ENCODE data around the gene AMPH. TPM values are rescaled to one million over a fixed set of nuclear protein-coding genes. Genes with fewer than 3 reads are reported as not detected.

Gene AMPH
- total RNA-seq, 4 donors from 2014 or later = 1.9 to 8.9 (median 4.6) TPM

DNA sequence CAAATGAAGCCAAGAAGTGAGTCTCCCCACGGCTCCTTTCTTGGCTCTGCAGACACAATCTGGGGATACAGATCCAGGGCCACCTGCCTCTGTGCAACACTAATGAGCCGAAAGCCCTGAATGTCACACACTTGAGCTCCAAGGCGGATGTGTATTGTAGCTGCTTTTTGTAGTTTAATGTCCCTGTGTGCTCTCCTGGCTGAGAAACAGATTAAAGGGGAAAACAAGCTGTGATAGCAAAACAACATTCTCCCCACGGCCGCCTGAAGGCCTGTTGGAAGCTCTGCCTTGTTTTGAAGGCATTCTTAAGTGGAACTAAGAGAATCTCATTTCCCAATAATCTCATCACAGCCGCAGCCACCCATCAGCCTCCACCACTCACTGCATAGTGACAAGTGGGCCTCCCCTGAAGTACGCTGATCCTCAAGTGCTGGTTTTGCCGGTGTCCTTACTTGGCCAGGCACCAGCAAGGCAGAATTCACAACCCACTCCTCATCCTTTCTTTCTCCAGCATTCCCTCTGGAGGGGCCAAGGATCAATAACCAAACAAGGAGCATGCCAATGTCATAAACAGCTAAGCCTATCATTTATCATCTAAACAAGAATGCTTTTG is 44.4 kb upstream of the AMPH start:
- H3K27me3 ChIP-seq = no peaks in the 10 kb centered on the region
- no peak for DNase-seq
- intact Hi-C loops (cut with DNase I) = no loop called here
- H3K27ac ChIP-seq = no peak overlapping the region
- 30 to 32% methylated on average over 8 of the region's 8 CpGs for WGBS, 2 donors
- H3K4me1 ChIP-seq = no peaks in the 10 kb centered on the region
- no peaks in the 10 kb centered on the region for H3K9me3 ChIP-seq
- no peaks in the 10 kb centered on the region for H3K36me3 ChIP-seq
- no peak overlapping the region for H3K4me3 ChIP-seq (replicated peaks in 1 of 3)
- no peak for TF ChIP-seq POLR2A (IDR thresholded peaks at IDR 0.05)
- TF ChIP-seq, protein P1, sequence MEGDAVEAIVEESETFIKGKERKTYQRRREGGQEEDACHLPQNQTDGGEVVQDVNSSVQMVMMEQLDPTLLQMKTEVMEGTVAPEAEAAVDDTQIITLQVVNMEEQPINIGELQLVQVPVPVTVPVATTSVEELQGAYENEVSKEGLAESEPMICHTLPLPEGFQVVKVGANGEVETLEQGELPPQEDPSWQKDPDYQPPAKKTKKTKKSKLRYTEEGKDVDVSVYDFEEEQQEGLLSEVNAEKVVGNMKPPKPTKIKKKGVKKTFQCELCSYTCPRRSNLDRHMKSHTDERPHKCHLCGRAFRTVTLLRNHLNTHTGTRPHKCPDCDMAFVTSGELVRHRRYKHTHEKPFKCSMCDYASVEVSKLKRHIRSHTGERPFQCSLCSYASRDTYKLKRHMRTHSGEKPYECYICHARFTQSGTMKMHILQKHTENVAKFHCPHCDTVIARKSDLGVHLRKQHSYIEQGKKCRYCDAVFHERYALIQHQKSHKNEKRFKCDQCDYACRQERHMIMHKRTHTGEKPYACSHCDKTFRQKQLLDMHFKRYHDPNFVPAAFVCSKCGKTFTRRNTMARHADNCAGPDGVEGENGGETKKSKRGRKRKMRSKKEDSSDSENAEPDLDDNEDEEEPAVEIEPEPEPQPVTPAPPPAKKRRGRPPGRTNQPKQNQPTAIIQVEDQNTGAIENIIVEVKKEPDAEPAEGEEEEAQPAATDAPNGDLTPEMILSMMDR (IDR thresholded peaks at IDR 0.05) = no peak

DNA sequence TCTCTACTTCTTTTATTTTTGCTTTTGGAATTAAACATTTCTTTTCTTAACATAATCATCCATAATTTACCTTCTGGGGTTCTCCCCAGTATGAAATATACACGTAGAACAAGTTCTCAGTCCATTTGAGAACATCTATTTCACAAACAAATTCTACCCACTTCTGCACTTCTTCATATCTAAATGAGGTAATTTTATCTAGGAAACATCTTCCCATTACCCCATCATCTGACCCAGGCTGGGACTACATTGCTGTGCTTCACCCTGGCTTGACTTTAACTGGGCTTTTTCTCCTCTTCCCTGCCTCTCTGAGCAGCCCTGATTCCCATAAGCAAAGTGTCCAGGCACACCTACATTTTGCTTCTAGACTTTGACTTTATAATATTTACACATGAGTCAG is 43.3 kb upstream of the AMPH start:
- Histone ChIP-seq H3K9me3 (no peaks in the 10 kb centered on the region), H3K4me1 (no peaks in the 10 kb centered on the region), H3K36me3 (no peaks in the 10 kb centered on the region), H3K27me3 (no peaks in the 10 kb centered on the region), H3K27ac (no peak overlapping the region), H3K4me3 (replicated peaks in 1 of 3) (no peak overlapping the region)
- intact Hi-C loops (cut with DNase I) = no loop called here
- WGBS, 2 donors = 81 to 84% methylated on average over 1 of the region's 1 CpG
- no peak for DNase-seq
- TF ChIP-seq POLR2A (IDR thresholded peaks at IDR 0.05) = no peak
- TF ChIP-seq, protein P1 (IDR thresholded peaks at IDR 0.05) = no peak

DNA sequence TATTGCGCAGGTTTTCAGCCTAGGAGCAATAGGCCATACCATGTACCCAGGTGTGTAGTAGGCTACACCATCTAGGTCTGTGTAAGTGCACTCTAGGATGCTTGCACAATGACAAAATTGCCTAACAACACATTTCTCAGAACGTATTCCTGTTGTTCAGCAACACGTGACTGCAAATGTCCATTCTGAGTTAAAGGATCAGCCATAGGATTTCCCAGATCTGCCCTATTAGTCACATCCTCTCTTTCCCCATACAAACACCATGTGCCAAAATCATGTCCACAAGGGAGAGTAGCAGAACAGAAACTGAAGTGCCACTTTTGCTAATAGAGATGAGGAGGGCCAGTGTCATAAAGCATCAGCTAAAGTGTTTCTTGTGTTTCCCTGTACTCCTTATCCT is 42.6 kb upstream of the AMPH start:
- intact Hi-C loops (cut with DNase I) = no loop called here
- Histone ChIP-seq H3K4me3 (replicated peaks in 1 of 3) (no peak overlapping the region), H3K27me3 (no peaks in the 10 kb centered on the region), H3K36me3 (no peaks in the 10 kb centered on the region), H3K9me3 (no peaks in the 10 kb centered on the region), H3K27ac (no peak overlapping the region), H3K4me1 (no peaks in the 10 kb centered on the region)
- DNase-seq = no peak
- WGBS, 2 donors = 67 to 78% methylated on average over 3 of the region's 3 CpGs
- TF ChIP-seq, protein P1 (IDR thresholded peaks at IDR 0.05) = no peak
- no peak for TF ChIP-seq POLR2A (IDR thresholded peaks at IDR 0.05)

DNA sequence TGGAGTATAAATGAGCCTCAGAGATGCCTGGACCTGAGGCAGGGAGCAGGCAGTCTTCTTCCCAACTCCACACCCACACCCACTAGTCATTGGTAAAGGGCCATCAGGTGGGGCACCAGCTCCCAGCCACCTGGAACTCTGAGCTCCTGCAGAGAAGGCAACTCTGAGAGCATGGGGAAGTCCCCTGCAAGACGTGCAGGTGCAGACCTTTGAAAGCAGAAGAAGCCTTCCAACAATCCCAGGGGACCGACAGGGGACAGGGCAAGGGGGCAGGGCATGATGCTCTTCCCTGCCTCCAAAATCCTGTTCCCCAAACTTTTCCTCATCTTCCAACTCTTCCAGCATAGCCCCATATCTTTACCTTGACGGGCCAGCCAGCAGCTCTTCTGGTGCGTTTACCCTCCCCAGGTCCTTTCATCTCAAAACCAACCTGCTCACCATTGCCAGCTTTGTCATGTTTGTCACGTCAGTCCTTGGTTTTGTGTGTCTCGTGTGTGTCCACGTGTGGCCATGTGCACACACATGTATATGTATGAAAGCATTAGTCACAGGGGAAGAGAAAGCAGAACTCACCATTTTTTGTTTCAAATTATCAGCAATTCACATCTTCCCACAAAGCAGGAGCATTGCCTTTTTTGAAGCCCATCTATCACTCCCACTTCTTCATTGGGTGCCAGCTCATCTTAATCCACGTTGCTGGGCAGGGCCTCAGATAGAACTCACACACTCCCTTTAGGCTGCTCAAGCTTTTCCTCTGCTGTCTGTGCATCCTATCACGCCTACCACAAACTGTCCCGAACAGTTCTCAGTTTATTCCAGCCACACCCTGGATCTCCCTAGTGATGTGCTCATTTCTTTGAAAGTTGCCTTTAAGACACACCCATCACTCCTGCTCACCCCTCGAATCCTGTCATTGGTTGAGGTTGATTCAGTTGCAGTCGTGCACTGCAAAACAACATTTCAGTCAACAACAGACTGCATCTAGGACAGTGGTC is 41.0 kb upstream of the AMPH start:
- DNase-seq = no peak
- intact Hi-C loops (cut with DNase I) = no loop called here
- Histone ChIP-seq H3K27me3 (no peaks in the 10 kb centered on the region), H3K36me3 (no peaks in the 10 kb centered on the region), H3K4me1 (no peaks in the 10 kb centered on the region), H3K9me3 (no peaks in the 10 kb centered on the region), H3K4me3 (replicated peaks in 1 of 3) (no peak overlapping the region), H3K27ac (no peak overlapping the region)
- TF ChIP-seq, protein P1 (IDR thresholded peaks at IDR 0.05) = no peak
- TF ChIP-seq POLR2A (IDR thresholded peaks at IDR 0.05) = no peak
- WGBS, 2 donors = 79 to 80% methylated on average over 12 of the region's 12 CpGs

Data from thyroid gland (tissue), 4 donors.